Effector CD4-positive, alpha-beta T cell (primary cell): ENCODE data around the gene CELA3B.
"Not testable (repeated sequence)": the region's sequence is repeated elsewhere in the genome, so short reads cannot be mapped to it uniquely, and the experiment has no call there.

Experiments used
- DNase-seq: peaks from one replicate; pipeline ENCODE4 v3.0.0-alpha.2; 2020

Gene CELA3B

GRCh38 chr1:22014575-22015206, 37.9 kb downstream of the CELA3B start:
- not testable (repeated sequence) for DNase-seq

- peak; percentile 40 for DNase-seq
Measured at GRCh38 chr1:22018583-22019559, 42.0 kb downstream of the CELA3B start.

- no peak for DNase-seq
Measured at GRCh38 chr1:22021061-22021460, 44.2 kb downstream of the CELA3B start.

GRCh38 chr1:22024485-22025367, 47.9 kb downstream of the CELA3B start:
- DNase-seq, result peak; percentile 75

- peak; percentile 85 for DNase-seq
Measured at GRCh38 chr1:22025368-22026155, 48.7 kb downstream of the CELA3B start.

GRCh38 chr1:22026924-22027289, 50.1 kb downstream of the CELA3B start:
- no peak for DNase-seq

- DNase-seq, result no peak
Measured at GRCh38 chr1:22030057-22030456, 53.2 kb downstream of the CELA3B start.

GRCh38 chr1:22030473-22030872, 53.7 kb downstream of the CELA3B start:
- no peak for DNase-seq

GRCh38 chr1:22031214-22031962, 54.6 kb downstream of the CELA3B start:
- no peak for DNase-seq

GRCh38 chr1:22034834-22035233, 58.0 kb downstream of the CELA3B start:
- DNase-seq, result not testable (repeated sequence)

GRCh38 chr1:22037520-22037919, 60.7 kb downstream of the CELA3B start:
- DNase-seq, result no peak

GRCh38 chr1:22038036-22038435, 61.2 kb downstream of the CELA3B start:
- DNase-seq, result no peak
